ENCODE data around the gene PPP1R10. TPM values are rescaled to one million over a fixed set of nuclear protein-coding genes. Genes with fewer than 3 reads are reported as not detected.

The PPP1R10 gene
- total and polyA plus RNA-seq, 11 donors, result 9.4 to 44.9 (median 28.1) TPM

DNA sequence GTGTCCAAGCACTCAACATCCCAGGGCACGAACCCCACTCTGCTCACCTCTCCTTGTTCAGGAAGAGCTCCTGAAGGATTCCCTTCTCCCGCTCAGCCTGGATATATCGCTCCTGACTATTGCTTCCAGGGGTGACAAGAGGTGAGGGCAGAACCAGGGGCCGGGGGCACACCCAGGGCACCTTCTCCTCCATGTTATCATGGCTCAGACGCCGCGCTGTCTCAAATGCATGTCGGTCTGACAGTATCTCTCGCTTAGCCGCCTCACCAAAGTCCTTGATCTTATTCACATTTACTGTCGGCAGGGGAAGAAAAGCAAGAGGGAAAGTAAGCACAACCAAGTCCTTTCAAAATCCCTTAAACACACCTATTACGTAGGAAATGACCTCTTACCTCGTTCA is 13.1 kb downstream of the PPP1R10 start:
- TF ChIP-seq POLR2A (IDR thresholded peaks at IDR 0.05), result no peak
- TF ChIP-seq CTCF (IDR thresholded peaks at IDR 0.05), result no peak
- 91 to 97% (median 94%) methylated on average over 13 of the region's 13 CpGs for WGBS, 4 donors
- Histone ChIP-seq H3K4me3 (no peak overlapping the region), H3K9me3 (no peaks in the 10 kb centered on the region), H3K27ac (no peak overlapping the region), H3K27me3 (no peaks in the 10 kb centered on the region), H3K36me3 (peaks cover 19 to 94% (median 88%) of the 10 kb centered on the region in 9 donors), H3K4me1 (peaks cover 0 to 12% (median 0%) of the 10 kb centered on the region in 12 donors)
- ATAC-seq (no peak), DNase-seq (no peak)
- intact Hi-C loops (cut with DNase I), result loop anchor here in 3 of 10 donors (5.0 kb wide), 2 partner anchors 57 to 122 kb away; no protein-coding TSS in a partner anchor

- Histone ChIP-seq H3K9me3 (no peaks in the 10 kb centered on the region), H3K36me3 (peaks cover 19 to 75% (median 68%) of the 10 kb centered on the region in 9 donors), H3K27ac (no peak overlapping the region), H3K4me1 (peaks cover 0 to 11% (median 0%) of the 10 kb centered on the region in 12 donors), H3K4me3 (no peak overlapping the region), H3K27me3 (no peaks in the 10 kb centered on the region)
- peak in 2 of 4 donors; percentile 14 to 23 for ATAC-seq
- no peak for DNase-seq
- TF ChIP-seq CTCF (IDR thresholded peaks at IDR 0.05), result no peak
- TF ChIP-seq POLR2A (IDR thresholded peaks at IDR 0.05), result no peak
- intact Hi-C loops (cut with DNase I), result loop anchor here in 3 of 10 donors (5.0 kb wide), 2 partner anchors 55 to 120 kb away; no protein-coding TSS in a partner anchor
- WGBS, 4 donors, result 90 to 94% (median 92%) methylated on average over 21 to 39 of the region's 39 CpGs
Measured at GRCh38 chr6:30601815-30602641, 15.0 kb downstream of the PPP1R10 start.

DNA sequence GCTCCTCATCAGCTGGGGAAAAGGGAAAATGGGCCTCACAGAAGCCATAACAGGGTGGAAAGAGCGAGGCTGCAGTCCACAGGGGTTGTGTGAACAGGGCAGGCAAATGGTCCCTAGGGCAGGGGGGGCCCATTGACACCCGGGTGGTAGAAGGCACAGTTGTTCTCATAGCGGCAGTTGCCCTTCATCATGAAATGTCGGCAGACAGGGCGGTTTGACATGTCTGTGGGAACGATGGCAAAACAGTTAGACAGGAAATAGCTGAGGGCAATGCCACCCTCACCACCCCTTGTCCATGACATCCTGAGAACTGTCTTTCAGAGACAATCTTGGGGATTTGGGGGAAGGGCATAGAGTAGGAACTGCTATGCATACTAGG is 15.6 kb downstream of the PPP1R10 start:
- no peaks in the 10 kb centered on the region for H3K9me3 ChIP-seq
- no peaks in the 10 kb centered on the region for H3K27me3 ChIP-seq
- no peak overlapping the region for H3K4me3 ChIP-seq
- H3K4me1 ChIP-seq, result peaks cover 0 to 11% (median 0%) of the 10 kb centered on the region in 12 donors
- 67 to 81% (median 74%) methylated on average over 6 of the region's 6 CpGs for WGBS, 4 donors
- TF ChIP-seq POLR2A (IDR thresholded peaks at IDR 0.05) (no peak), CTCF (IDR thresholded peaks at IDR 0.05) (no peak)
- DNase-seq (no peak), ATAC-seq (no peak)
- peaks cover 19 to 73% (median 62%) of the 10 kb centered on the region in 9 donors for H3K36me3 ChIP-seq
- intact Hi-C loops (cut with DNase I), result loop anchor here in 3 of 10 donors (5.0 kb wide), 2 partner anchors 54 to 119 kb away; no protein-coding TSS in a partner anchor
- no peak overlapping the region for H3K27ac ChIP-seq

DNA sequence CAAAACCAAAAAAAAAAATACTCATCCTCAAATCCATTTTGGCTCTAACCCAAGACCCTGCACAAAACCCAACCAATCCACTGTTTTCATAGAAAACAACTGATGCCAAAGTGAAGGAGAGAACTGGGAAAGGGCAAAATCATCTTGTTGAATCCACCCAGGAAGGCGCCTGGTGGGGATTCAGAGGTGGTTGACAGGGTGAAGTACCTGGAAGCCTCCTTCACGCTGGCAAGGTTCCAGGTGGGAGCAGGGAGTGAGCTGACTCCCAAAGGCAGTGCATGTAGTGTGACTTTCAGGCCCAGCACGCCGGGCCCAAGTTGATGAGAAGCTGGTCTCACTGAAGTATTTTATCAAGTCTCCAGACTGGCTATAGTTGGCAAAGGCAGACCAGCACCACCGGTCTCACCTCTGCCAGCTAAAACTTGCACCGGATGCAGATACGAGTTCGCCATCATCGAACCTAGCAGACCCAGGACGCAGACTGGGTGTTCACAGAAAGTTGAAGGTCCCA is 16.5 kb downstream of the PPP1R10 start:
- Histone ChIP-seq H3K9me3 (no peaks in the 10 kb centered on the region), H3K36me3 (peaks cover 19 to 64% (median 53%) of the 10 kb centered on the region in 9 donors), H3K4me3 (no peak overlapping the region), H3K27me3 (no peaks in the 10 kb centered on the region), H3K4me1 (peaks cover 0 to 11% (median 0%) of the 10 kb centered on the region in 12 donors), H3K27ac (no peak overlapping the region)
- 51 to 63% (median 59%) methylated on average over 7 to 10 of the region's 10 CpGs for WGBS, 4 donors
- intact Hi-C loops (cut with DNase I), result loop anchor here in 3 of 10 donors (5.0 kb wide), 2 partner anchors 53 to 118 kb away; no protein-coding TSS in a partner anchor
- peak in 2 of 5 donors; percentile 33 to 54 for DNase-seq
- TF ChIP-seq POLR2A (IDR thresholded peaks at IDR 0.05), result no peak
- TF ChIP-seq CTCF (IDR thresholded peaks at IDR 0.05), result no peak
- peak in 3 of 4 donors; percentile 3 to 5 (median 4) for ATAC-seq

All from heart left ventricle (tissue), 16 donors.